GM06990 (cell line): ENCODE results near the gene GCNA.

ENCODE experiments used
- DNase-seq: peaks from one replicate; pipeline ENCODE4 v3.0.0-alpha.2; 2011; ENCODE audit not compliant: insufficient read length; ENCODE audit errors: extremely low read depth
- H3K27me3 ChIP-seq: replicated peaks from 2 replicates; pipeline ENCODE4 v1.6.0; 2011; ENCODE audit warnings: low read length; ENCODE audit not compliant: control insufficient read depth, insufficient read depth
- H3K36me3 ChIP-seq: 2 replicates; pipeline ENCODE4 v1.5.1; 2011; ENCODE audit warnings: low read length; ENCODE audit not compliant: control insufficient read depth, insufficient read depth
- H3K4me3 ChIP-seq: replicated peaks from 2 replicates; pipeline ENCODE4 v1.5.1; 2011; ENCODE audit warnings: low read depth, mild to moderate bottlenecking, control low read depth, low read length
- CTCF ChIP-seq: IDR thresholded peaks from 2 replicates; pipeline ENCODE4 v1.5.1; 2011; ENCODE audit warnings: low read length, control low read depth, mild to moderate bottlenecking, inconsistent platforms; ENCODE audit not compliant: insufficient read depth, poor library complexity, severe bottlenecking

GCNA gene

GRCh38 chrX:71578253-71579135 is at the start of gene GCNA:
Gene GCNA (plus strand): TSS chrX:71578437. CDS start chrX:71580822, 2,385 bp downstream.
- peaks cover 4% of the 10 kb centered on the region for H3K36me3 ChIP-seq
- no peak for DNase-seq
- H3K4me3 ChIP-seq: no peak within 1 kb of the TSS
- no peak for TF ChIP-seq CTCF
- no peaks in the 10 kb centered on the region for H3K27me3 ChIP-seq

- Histone ChIP-seq H3K36me3 (no peaks in the 10 kb centered on the region), H3K4me3 (peak overlapping the region; percentile 64), H3K27me3 (no peaks in the 10 kb centered on the region)
- peak; percentile 42 for DNase-seq
- no peak for TF ChIP-seq CTCF
These were observed 46.0 kb upstream of the GCNA start for GRCh38 chrX:71532078-71532752.

- TF ChIP-seq CTCF: no peak
- Histone ChIP-seq H3K36me3 (no peaks in the 10 kb centered on the region), H3K4me3 (peak within 1 kb of the TSS; percentile 76), H3K27me3 (no peaks in the 10 kb centered on the region)
- peak; percentile 93 for DNase-seq
These were observed 45.3 kb upstream of the GCNA start, which contains the start of gene OGT for GRCh38 chrX:71532753-71533425. Gene OGT (plus strand): TSS chrX:71533104. CDS start chrX:71533300, 196 bp downstream.

- Histone ChIP-seq H3K27me3 (no peaks in the 10 kb centered on the region), H3K4me3 (peak overlapping the region; percentile 76), H3K36me3 (no peaks in the 10 kb centered on the region)
- TF ChIP-seq CTCF: no peak
- DNase-seq: no peak
These were observed 44.8 kb upstream of the GCNA start for GRCh38 chrX:71533516-71533850.

- Histone ChIP-seq H3K4me3 (peak overlapping the region; percentile 76), H3K27me3 (no peaks in the 10 kb centered on the region), H3K36me3 (no peaks in the 10 kb centered on the region)
- no peak for TF ChIP-seq CTCF
- DNase-seq: peak; percentile 57
These were observed 44.2 kb upstream of the GCNA start for GRCh38 chrX:71533851-71534561.
